Measurements from ENCODE around the gene GH1.
A peak's percentile ranks its signal among the peaks of the same experiment; 100 is the strongest.
"Not testable (repeated sequence)": the region's sequence is repeated elsewhere in the genome, so short reads cannot be mapped to it uniquely, and the experiment has no call there.

Gene GH1

GRCh38 chr17:63889026-63889848, 29.4 kb downstream of the GH1 start:
- H4K20me1 ChIP-seq (ENCODE audit: control insufficient read depth, insufficient read depth, low read depth, low read length); H3K9me3 ChIP-seq (ENCODE audit: control insufficient read depth, insufficient read depth, low read length); H3F3A ChIP-seq (ENCODE audit: control insufficient read depth, insufficient read depth); H3K4me3 ChIP-seq (ENCODE audit: low read length); H3K27me3 ChIP-seq (ENCODE audit: control insufficient read depth, low read length); H3K36me3 ChIP-seq (ENCODE audit: control insufficient read depth, low read length); H3K79me2 ChIP-seq (ENCODE audit: control insufficient read depth, low read length); H3K4me2 ChIP-seq (ENCODE audit: low read length); H3K27ac ChIP-seq (ENCODE audit: low read depth, low read length); H3K9me2 ChIP-seq (replicated peaks; ENCODE audit: control insufficient read depth, low read length); H3K4me1 ChIP-seq (ENCODE audit: control insufficient read depth, low read length): not testable (repeated sequence)
- peak; percentile 29 for TF ChIP-seq CTCF (IDR thresholded peaks at IDR 0.05; ENCODE audit: low read depth, low read length, poor library complexity, severe bottlenecking)

- not testable (repeated sequence) for H3K27me3 ChIP-seq (ENCODE audit: control insufficient read depth, low read length); H3K9me3 ChIP-seq (ENCODE audit: control insufficient read depth, insufficient read depth, low read length); H3K4me1 ChIP-seq (ENCODE audit: control insufficient read depth, low read length); H3F3A ChIP-seq (ENCODE audit: control insufficient read depth, insufficient read depth); H3K36me3 ChIP-seq (ENCODE audit: control insufficient read depth, low read length); H4K20me1 ChIP-seq (ENCODE audit: control insufficient read depth, insufficient read depth, low read depth, low read length); H3K27ac ChIP-seq (ENCODE audit: low read depth, low read length); H3K4me3 ChIP-seq (ENCODE audit: low read length); H3K9me2 ChIP-seq (replicated peaks; ENCODE audit: control insufficient read depth, low read length); H3K79me2 ChIP-seq (ENCODE audit: control insufficient read depth, low read length); H3K4me2 ChIP-seq (ENCODE audit: low read length)
Observed at GRCh38 chr17:63885119-63885518, 33.5 kb downstream of the GH1 start.

GRCh38 chr17:63882626-63883126, 36.0 kb downstream of the GH1 start:
- not testable (repeated sequence) for H4K20me1 ChIP-seq (ENCODE audit: control insufficient read depth, insufficient read depth, low read depth, low read length); H3K4me2 ChIP-seq (ENCODE audit: low read length); H3F3A ChIP-seq (ENCODE audit: control insufficient read depth, insufficient read depth); H3K79me2 ChIP-seq (ENCODE audit: control insufficient read depth, low read length); H3K27me3 ChIP-seq (ENCODE audit: control insufficient read depth, low read length); H3K36me3 ChIP-seq (ENCODE audit: control insufficient read depth, low read length); H3K4me3 ChIP-seq (ENCODE audit: low read length); H3K27ac ChIP-seq (ENCODE audit: low read depth, low read length); H3K9me2 ChIP-seq (replicated peaks; ENCODE audit: control insufficient read depth, low read length); H3K9me3 ChIP-seq (ENCODE audit: control insufficient read depth, insufficient read depth, low read length)
- H3K4me1 ChIP-seq (ENCODE audit: control insufficient read depth, low read length), result peaks cover 16% of the 10 kb centered on the region

GRCh38 chr17:63881935-63882601, 36.6 kb downstream of the GH1 start, which contains the start of gene GH2:
Gene GH2 (minus strand): TSS chr17:63881944. CDS start chr17:63881801, 143 bp downstream.
- Histone ChIP-seq H4K20me1 (ENCODE audit: control insufficient read depth, insufficient read depth, low read depth, low read length) (no peaks in the 10 kb centered on the region), H3K9me3 (ENCODE audit: control insufficient read depth, insufficient read depth, low read length) (no peaks in the 10 kb centered on the region), H3K9me2 (replicated peaks; ENCODE audit: control insufficient read depth, low read length) (no peaks in the 10 kb centered on the region), H3K4me2 (ENCODE audit: low read length) (no peak within 1 kb of the TSS), H3K4me3 (ENCODE audit: low read length) (no peak within 1 kb of the TSS), H3K4me1 (ENCODE audit: control insufficient read depth, low read length) (peaks cover 16% of the 10 kb centered on the region), H3K27ac (ENCODE audit: low read depth, low read length) (no peak within 1 kb of the TSS), H3K36me3 (ENCODE audit: control insufficient read depth, low read length) (no peaks in the 10 kb centered on the region), H3F3A (ENCODE audit: control insufficient read depth, insufficient read depth) (no peaks in the 10 kb centered on the region), H3K27me3 (ENCODE audit: control insufficient read depth, low read length) (no peaks in the 10 kb centered on the region), H3K79me2 (ENCODE audit: control insufficient read depth, low read length) (no peaks in the 10 kb centered on the region)
- TF ChIP-seq EZH2phosphoT487 (IDR thresholded peaks at IDR 0.05; ENCODE audit: borderline replicate concordance, low read length) (no peak), CTCF (IDR thresholded peaks at IDR 0.05; ENCODE audit: low read depth, low read length, poor library complexity, severe bottlenecking) (peak; percentile 71)

GRCh38 chr17:63881337-63881736, 37.3 kb downstream of the GH1 start:
- H3K9me3 ChIP-seq (ENCODE audit: control insufficient read depth, insufficient read depth, low read length); H3K27ac ChIP-seq (ENCODE audit: low read depth, low read length); H3F3A ChIP-seq (ENCODE audit: control insufficient read depth, insufficient read depth); H3K36me3 ChIP-seq (ENCODE audit: control insufficient read depth, low read length); H3K79me2 ChIP-seq (ENCODE audit: control insufficient read depth, low read length); H4K20me1 ChIP-seq (ENCODE audit: control insufficient read depth, insufficient read depth, low read depth, low read length); H3K4me2 ChIP-seq (ENCODE audit: low read length); H3K4me3 ChIP-seq (ENCODE audit: low read length); H3K9me2 ChIP-seq (replicated peaks; ENCODE audit: control insufficient read depth, low read length); H3K27me3 ChIP-seq (ENCODE audit: control insufficient read depth, low read length): not testable (repeated sequence)
- H3K4me1 ChIP-seq (ENCODE audit: control insufficient read depth, low read length), result peaks cover 16% of the 10 kb centered on the region
